ENCODE measurements around the gene SGPP1. TPM values are rescaled to one million over a fixed set of nuclear protein-coding genes. Genes with fewer than 3 reads are reported as not detected.

SGPP1 gene
- total RNA-seq, 1 donor from 2014 or later, result 8.2 TPM

DNA sequence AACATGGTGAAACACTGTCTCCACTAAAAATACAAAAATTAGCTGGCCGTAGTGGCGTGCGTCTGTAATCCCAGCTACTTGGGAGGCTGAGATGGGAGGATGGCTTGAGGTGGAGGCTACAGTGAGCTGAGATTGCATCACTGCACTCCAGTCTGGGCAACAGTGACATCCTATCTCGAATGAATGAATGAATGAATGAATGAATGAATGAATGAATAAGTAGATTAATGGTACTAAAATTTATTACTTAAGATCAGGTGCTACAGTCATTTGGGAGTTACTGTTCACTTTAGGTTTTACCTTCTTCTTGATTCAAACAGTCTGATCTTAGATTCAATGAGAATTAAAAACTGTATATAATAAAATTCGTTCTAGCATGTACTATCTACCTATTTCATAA is 54.6 kb downstream of the SGPP1 start:
- H3K4me3 Mint-ChIP-seq, result no peak overlapping the region
- no peak overlapping the region for H3K27ac Mint-ChIP-seq
- H3K4me1 Mint-ChIP-seq (ENCODE audit: unreplicated experiment), result peaks cover 12% of the 10 kb centered on the region
- no peaks in the 10 kb centered on the region for H3K9me3 Mint-ChIP-seq
- TF ChIP-seq CTCF (conservative IDR thresholded peaks at IDR 0.05), result no peak
- H3K27me3 Mint-ChIP-seq, result no peaks in the 10 kb centered on the region
- DNase-seq (ENCODE audit: extremely low spot score, unreplicated experiment), result no peak
- H3K36me3 Mint-ChIP-seq, result peaks cover 5% of the 10 kb centered on the region

DNA sequence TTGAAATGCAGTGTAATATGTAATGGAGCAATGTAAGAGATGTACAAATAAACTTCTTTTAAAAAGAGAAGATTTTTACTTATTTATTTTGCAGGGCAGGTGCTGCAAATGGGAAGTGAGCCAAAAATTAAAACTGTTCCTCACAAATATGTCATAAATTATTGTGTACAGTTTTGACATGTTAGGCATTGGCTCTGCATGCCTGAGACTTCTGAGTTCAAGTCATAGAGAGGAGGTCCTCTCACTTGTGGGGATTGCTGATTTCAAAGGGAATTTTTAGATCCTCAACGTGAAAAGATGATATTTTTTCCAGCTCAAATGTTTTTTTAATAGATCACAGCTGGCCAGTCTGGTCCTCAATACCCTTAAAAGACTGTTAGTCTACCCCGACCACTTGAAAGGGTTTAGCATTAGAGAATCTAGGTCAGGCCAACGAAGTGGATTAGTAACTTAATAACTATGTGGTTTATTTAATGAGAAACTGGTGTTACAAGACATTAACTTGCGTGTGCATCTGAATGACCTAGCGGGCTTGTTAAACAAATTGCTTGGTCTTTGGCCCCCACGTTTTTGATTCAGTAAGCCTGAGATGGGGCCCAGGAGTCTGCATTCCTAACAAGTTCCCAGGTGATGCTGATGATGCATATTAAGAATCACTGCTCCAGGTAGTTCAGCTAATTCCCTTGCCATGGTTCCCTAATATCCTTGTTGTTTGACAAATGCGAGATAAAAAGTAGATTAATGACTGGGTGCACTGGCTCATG is 55.3 kb downstream of the SGPP1 start:
- Mint-ChIP-seq H3K27ac (no peak overlapping the region), H3K4me3 (no peak overlapping the region)
- TF ChIP-seq CTCF (conservative IDR thresholded peaks at IDR 0.05), result no peak

GRCh38 chr14:63671987-63672386 is 55.9 kb downstream of the SGPP1 start:
- no peak overlapping the region for H3K4me3 Mint-ChIP-seq
- TF ChIP-seq CTCF (conservative IDR thresholded peaks at IDR 0.05), result no peak
- no peaks in the 10 kb centered on the region for H3K9me3 Mint-ChIP-seq
- H3K4me1 Mint-ChIP-seq (ENCODE audit: unreplicated experiment), result peaks cover 12% of the 10 kb centered on the region
- DNase-seq (ENCODE audit: extremely low spot score, unreplicated experiment), result no peak
- H3K27me3 Mint-ChIP-seq, result no peaks in the 10 kb centered on the region
- H3K27ac Mint-ChIP-seq, result no peak overlapping the region
- H3K36me3 Mint-ChIP-seq, result peaks cover 2% of the 10 kb centered on the region

More for the DNA sequence above, 55.3 kb downstream of the SGPP1 start:
- Mint-ChIP-seq H3K9me3 (no peaks in the 10 kb centered on the region), H3K4me1 (ENCODE audit: unreplicated experiment) (peaks cover 12% of the 10 kb centered on the region), H3K27me3 (no peaks in the 10 kb centered on the region), H3K36me3 (peaks cover 5% of the 10 kb centered on the region)
- no peak for DNase-seq (ENCODE audit: extremely low spot score, unreplicated experiment)

- no peak overlapping the region for H3K27ac Mint-ChIP-seq
- DNase-seq (ENCODE audit: extremely low spot score, unreplicated experiment), result no peak
- no peak for TF ChIP-seq CTCF (conservative IDR thresholded peaks at IDR 0.05)
- H3K4me1 Mint-ChIP-seq (ENCODE audit: unreplicated experiment), result peaks cover 12% of the 10 kb centered on the region
- no peaks in the 10 kb centered on the region for H3K36me3 Mint-ChIP-seq
- H3K9me3 Mint-ChIP-seq, result no peaks in the 10 kb centered on the region
- no peaks in the 10 kb centered on the region for H3K27me3 Mint-ChIP-seq
- H3K4me3 Mint-ChIP-seq, result no peak overlapping the region
Observed at GRCh38 chr14:63670692-63671091, 57.2 kb downstream of the SGPP1 start.

- H3K36me3 Mint-ChIP-seq, result no peaks in the 10 kb centered on the region
- H3K4me3 Mint-ChIP-seq, result no peak overlapping the region
- TF ChIP-seq CTCF (conservative IDR thresholded peaks at IDR 0.05), result no peak
- DNase-seq (ENCODE audit: extremely low spot score, unreplicated experiment), result no peak
- no peaks in the 10 kb centered on the region for H3K27me3 Mint-ChIP-seq
- H3K27ac Mint-ChIP-seq, result no peak overlapping the region
- H3K9me3 Mint-ChIP-seq, result peaks cover 4% of the 10 kb centered on the region
- no peaks in the 10 kb centered on the region for H3K4me1 Mint-ChIP-seq (ENCODE audit: unreplicated experiment)
Observed at GRCh38 chr14:63666335-63666734, 61.5 kb downstream of the SGPP1 start.
